WTC11 (cell line): ENCODE measurements around the gene PHYHD1. TPM values are rescaled to one million over a fixed set of nuclear protein-coding genes. Genes with fewer than 3 reads are reported as not detected.

Source experiments
- CREB1 ChIP-seq: sonication (generic); formaldehyde crosslinking; IDR thresholded peaks from 2 replicates; pipeline ENCODE4 v1.8.0; 2023; ENCODE audit warnings: mild to moderate bottlenecking, missing genetic modification reagents
- FOXJ3 ChIP-seq: sonication (generic); formaldehyde crosslinking; IDR thresholded peaks from 2 replicates; pipeline ENCODE4 v1.9.0; 2021; ENCODE audit warnings: missing genetic modification reagents, mild to moderate bottlenecking, borderline replicate concordance
- FOXP1 ChIP-seq: sonication (generic); formaldehyde crosslinking; IDR thresholded peaks from 2 replicates; pipeline ENCODE4 v1.8.0; 2022; ENCODE audit warnings: missing genetic modification reagents, mild to moderate bottlenecking, moderate library complexity, borderline replicate concordance
- GRHL2 ChIP-seq: fragments of 250-450 bp; sonication (Bioruptor Pico); IDR thresholded peaks from 2 replicates; pipeline ENCODE4 v1.8.0; 2022; ENCODE audit warnings: mild to moderate bottlenecking, moderate library complexity; ENCODE audit not compliant: insufficient replicate concordance, severe bottlenecking
- IRF2 ChIP-seq: sonication (generic); formaldehyde crosslinking; IDR thresholded peaks from 2 replicates; pipeline ENCODE4 v1.8.0; 2022; ENCODE audit warnings: low read depth, missing genetic modification reagents, borderline replicate concordance
- NR2C2 ChIP-seq: sonication (generic); formaldehyde crosslinking; IDR thresholded peaks from 2 replicates; pipeline ENCODE4 v1.8.0; 2022; ENCODE audit warnings: mild to moderate bottlenecking, missing genetic modification reagents
- SMAD3 ChIP-seq: sonication (generic); formaldehyde crosslinking; IDR thresholded peaks from 2 replicates; pipeline ENCODE4 v1.8.0; 2022; ENCODE audit warnings: missing genetic modification reagents, mild to moderate bottlenecking, borderline replicate concordance
- TCF7 ChIP-seq: sonication (generic); formaldehyde crosslinking; IDR thresholded peaks from 2 replicates; pipeline ENCODE4 v1.8.0; 2022; ENCODE audit warnings: mild to moderate bottlenecking, low read depth, missing genetic modification reagents, moderate library complexity
- TEAD1 ChIP-seq: sonication (generic); formaldehyde crosslinking; IDR thresholded peaks from 2 replicates; pipeline ENCODE4 v1.8.0; 2022; ENCODE audit warnings: mild to moderate bottlenecking, missing genetic modification reagents
- TP53 ChIP-seq: sonication (generic); formaldehyde crosslinking; IDR thresholded peaks from 2 replicates; pipeline ENCODE4 v1.8.1; 2023; ENCODE audit warnings: mild to moderate bottlenecking, missing genetic modification reagents
- ZNF121 ChIP-seq: sonication (generic); formaldehyde crosslinking; IDR thresholded peaks from 2 replicates; pipeline ENCODE4 v1.8.0; 2023; ENCODE audit warnings: missing genetic modification reagents
- ZNF138 ChIP-seq: sonication (generic); formaldehyde crosslinking; conservative IDR thresholded peaks from 2 replicates; pipeline ENCODE4 v1.8.1; 2022; ENCODE audit warnings: mild to moderate bottlenecking, moderate library complexity, missing genetic modification reagents
- ZNF219 ChIP-seq: sonication (generic); formaldehyde crosslinking; IDR thresholded peaks from 2 replicates; pipeline ENCODE4 v1.8.0; 2023; ENCODE audit warnings: missing genetic modification reagents, mild to moderate bottlenecking, borderline replicate concordance
- ZNF317 ChIP-seq: sonication (generic); formaldehyde crosslinking; IDR thresholded peaks from 2 replicates; pipeline ENCODE4 v1.8.1; 2023; ENCODE audit warnings: low read depth, mild to moderate bottlenecking, moderate library complexity, missing genetic modification reagents, borderline replicate concordance
- ZNF423 ChIP-seq: fragments of 250-450 bp; sonication (Bioruptor Pico); IDR thresholded peaks from 2 replicates; pipeline ENCODE4 v2.1.2; 2022; ENCODE audit warnings: mild to moderate bottlenecking, moderate library complexity
- total RNA-seq: library from RNA; stranded (reverse); gene quantifications from 3 replicates; pipeline ENCODE4 v1.2.3, GENCODE V29; 2021
- TF ChIP-seq, protein P1 (sequence below): fragments of 200-600 bp; IDR thresholded peaks from 2 replicates; pipeline ENCODE4 v1.8.0; 2022; ENCODE audit warnings: antibody characterized with exemption
- TF ChIP-seq, protein P2 (sequence below): fragments of 250-450 bp; sonication (Bioruptor Pico); IDR thresholded peaks from 2 replicates; pipeline ENCODE4 v1.9.0; 2021; ENCODE audit warnings: moderate library complexity, mild to moderate bottlenecking, inconsistent platforms, borderline replicate concordance
- TF ChIP-seq, protein P3 (sequence below): sonication (generic); formaldehyde crosslinking; IDR thresholded peaks from 2 replicates; pipeline ENCODE4 v1.8.0; 2023; ENCODE audit warnings: missing genetic modification reagents
- TF ChIP-seq, protein P4 (sequence below): sonication (generic); formaldehyde crosslinking; IDR thresholded peaks from 2 replicates; pipeline ENCODE4 v1.8.1; 2022; ENCODE audit warnings: missing genetic modification reagents, borderline replicate concordance
- TF ChIP-seq, protein P5 (sequence below): sonication (generic); formaldehyde crosslinking; conservative IDR thresholded peaks from 2 replicates; pipeline ENCODE4 v1.8.1; 2022; ENCODE audit warnings: mild to moderate bottlenecking, missing genetic modification reagents
- TF ChIP-seq, protein P6 (sequence below): sonication (generic); formaldehyde crosslinking; IDR thresholded peaks from 2 replicates; pipeline ENCODE4 v1.8.0; 2023; ENCODE audit warnings: mild to moderate bottlenecking, missing genetic modification reagents
- TF ChIP-seq, protein P7 (sequence below): sonication (generic); formaldehyde crosslinking; IDR thresholded peaks from 2 replicates; pipeline ENCODE4 v1.8.1; 2023; ENCODE audit warnings: mild to moderate bottlenecking, missing genetic modification reagents, borderline replicate concordance
- TF ChIP-seq, protein P8 (sequence below): sonication (generic); formaldehyde crosslinking; IDR thresholded peaks from 2 replicates; pipeline ENCODE4 v1.8.1; 2023; ENCODE audit warnings: mild to moderate bottlenecking, missing genetic modification reagents

The PHYHD1 gene
- total RNA-seq, 1 experiment from 2014 or later = 14.6 TPM

DNA sequence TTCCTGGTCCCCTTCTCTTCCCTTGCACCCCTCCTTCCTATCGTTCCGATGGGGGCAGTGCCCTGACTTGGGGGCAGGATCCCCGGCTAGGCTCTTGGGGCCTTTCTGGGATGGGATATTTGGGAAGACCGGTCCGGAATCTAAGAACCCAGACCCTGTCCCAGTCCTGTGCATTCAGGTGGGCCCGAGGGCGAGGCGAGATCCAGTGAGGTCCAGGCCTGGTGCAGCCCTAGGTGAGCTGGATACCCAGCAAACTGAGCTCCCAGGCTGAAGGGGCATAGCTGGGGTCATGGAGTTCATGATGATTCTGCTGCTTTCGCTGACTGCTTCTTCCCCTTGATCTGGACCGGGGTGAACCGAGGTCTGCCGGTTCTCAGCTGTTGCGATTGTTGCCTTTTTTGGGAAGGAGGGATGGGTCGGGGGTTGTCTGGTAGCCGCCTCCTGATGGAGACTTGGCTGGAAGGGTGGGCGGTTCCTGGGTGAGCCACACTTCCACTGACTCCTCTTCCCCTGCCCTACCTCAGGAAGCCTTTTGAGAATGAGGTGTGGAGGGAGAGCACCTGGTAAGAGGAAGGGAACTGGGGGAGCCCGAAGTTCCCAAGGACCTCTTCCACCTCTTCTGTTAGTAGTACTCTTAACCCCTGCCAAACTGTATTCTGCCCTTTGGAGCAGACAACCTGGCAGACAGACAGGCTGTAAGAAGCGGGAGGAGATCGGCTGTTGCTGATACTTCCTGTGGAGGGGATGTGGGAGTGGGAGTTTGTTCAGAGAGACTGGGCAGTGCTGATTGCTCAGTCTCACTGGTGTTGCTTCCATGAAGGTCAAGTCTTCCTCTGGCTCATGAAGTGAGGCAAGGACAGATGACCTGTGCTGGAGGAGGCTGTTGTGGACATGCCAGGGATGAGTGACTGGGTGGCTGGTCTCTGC is 37.8 kb upstream of the PHYHD1 start (continued):
- TF ChIP-seq ZNF423 (CRISPR knock-in tag) = no peak
- TF ChIP-seq NR2C2 (CRISPR knock-in tag) = no peak
- TF ChIP-seq, protein P1, sequence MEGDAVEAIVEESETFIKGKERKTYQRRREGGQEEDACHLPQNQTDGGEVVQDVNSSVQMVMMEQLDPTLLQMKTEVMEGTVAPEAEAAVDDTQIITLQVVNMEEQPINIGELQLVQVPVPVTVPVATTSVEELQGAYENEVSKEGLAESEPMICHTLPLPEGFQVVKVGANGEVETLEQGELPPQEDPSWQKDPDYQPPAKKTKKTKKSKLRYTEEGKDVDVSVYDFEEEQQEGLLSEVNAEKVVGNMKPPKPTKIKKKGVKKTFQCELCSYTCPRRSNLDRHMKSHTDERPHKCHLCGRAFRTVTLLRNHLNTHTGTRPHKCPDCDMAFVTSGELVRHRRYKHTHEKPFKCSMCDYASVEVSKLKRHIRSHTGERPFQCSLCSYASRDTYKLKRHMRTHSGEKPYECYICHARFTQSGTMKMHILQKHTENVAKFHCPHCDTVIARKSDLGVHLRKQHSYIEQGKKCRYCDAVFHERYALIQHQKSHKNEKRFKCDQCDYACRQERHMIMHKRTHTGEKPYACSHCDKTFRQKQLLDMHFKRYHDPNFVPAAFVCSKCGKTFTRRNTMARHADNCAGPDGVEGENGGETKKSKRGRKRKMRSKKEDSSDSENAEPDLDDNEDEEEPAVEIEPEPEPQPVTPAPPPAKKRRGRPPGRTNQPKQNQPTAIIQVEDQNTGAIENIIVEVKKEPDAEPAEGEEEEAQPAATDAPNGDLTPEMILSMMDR = no peak
- no peak for TF ChIP-seq ZNF219 (CRISPR knock-in tag)
- TF ChIP-seq GRHL2 = no peak
- no peak for TF ChIP-seq FOXJ3
- TF ChIP-seq CREB1 = no peak
- no peak for TF ChIP-seq ZNF121 (CRISPR knock-in tag)
- TF ChIP-seq, protein P2, sequence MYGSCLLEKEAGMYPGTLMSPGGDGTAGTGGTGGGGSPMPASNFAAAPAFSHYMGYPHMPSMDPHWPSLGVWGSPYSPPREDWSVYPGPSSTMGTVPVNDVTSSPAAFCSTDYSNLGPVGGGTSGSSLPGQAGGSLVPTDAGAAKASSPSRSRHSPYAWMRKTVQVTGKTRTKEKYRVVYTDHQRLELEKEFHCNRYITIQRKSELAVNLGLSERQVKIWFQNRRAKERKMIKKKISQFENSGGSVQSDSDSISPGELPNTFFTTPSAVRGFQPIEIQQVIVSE (CRISPR knock-in tag) = no peak
- no peak for TF ChIP-seq ZNF317 (CRISPR knock-in tag)
- TF ChIP-seq TCF7 (CRISPR knock-in tag) = no peak
- TF ChIP-seq, protein P3, sequence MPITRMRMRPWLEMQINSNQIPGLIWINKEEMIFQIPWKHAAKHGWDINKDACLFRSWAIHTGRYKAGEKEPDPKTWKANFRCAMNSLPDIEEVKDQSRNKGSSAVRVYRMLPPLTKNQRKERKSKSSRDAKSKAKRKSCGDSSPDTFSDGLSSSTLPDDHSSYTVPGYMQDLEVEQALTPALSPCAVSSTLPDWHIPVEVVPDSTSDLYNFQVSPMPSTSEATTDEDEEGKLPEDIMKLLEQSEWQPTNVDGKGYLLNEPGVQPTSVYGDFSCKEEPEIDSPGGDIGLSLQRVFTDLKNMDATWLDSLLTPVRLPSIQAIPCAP = 0 out of 2 replicates have a peak, but pooled peaks have one; percentile 51
- TF ChIP-seq, protein P4, sequence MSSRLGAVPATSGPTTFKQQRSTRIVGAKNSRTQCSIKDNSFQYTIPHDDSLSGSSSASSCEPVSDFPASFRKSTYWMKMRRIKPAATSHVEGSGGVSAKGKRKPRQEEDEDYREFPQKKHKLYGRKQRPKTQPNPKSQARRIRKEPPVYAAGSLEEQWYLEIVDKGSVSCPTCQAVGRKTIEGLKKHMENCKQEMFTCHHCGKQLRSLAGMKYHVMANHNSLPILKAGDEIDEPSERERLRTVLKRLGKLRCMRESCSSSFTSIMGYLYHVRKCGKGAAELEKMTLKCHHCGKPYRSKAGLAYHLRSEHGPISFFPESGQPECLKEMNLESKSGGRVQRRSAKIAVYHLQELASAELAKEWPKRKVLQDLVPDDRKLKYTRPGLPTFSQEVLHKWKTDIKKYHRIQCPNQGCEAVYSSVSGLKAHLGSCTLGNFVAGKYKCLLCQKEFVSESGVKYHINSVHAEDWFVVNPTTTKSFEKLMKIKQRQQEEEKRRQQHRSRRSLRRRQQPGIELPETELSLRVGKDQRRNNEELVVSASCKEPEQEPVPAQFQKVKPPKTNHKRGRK (CRISPR knock-in tag) = no peak
- TF ChIP-seq, protein P5, sequence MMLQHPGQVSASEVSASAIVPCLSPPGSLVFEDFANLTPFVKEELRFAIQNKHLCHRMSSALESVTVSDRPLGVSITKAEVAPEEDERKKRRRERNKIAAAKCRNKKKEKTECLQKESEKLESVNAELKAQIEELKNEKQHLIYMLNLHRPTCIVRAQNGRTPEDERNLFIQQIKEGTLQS = no peak
- 0 out of 2 replicates have a peak, but pooled peaks have one; percentile 20 for TF ChIP-seq FOXP1 (CRISPR knock-in tag)
- TF ChIP-seq, protein P6, sequence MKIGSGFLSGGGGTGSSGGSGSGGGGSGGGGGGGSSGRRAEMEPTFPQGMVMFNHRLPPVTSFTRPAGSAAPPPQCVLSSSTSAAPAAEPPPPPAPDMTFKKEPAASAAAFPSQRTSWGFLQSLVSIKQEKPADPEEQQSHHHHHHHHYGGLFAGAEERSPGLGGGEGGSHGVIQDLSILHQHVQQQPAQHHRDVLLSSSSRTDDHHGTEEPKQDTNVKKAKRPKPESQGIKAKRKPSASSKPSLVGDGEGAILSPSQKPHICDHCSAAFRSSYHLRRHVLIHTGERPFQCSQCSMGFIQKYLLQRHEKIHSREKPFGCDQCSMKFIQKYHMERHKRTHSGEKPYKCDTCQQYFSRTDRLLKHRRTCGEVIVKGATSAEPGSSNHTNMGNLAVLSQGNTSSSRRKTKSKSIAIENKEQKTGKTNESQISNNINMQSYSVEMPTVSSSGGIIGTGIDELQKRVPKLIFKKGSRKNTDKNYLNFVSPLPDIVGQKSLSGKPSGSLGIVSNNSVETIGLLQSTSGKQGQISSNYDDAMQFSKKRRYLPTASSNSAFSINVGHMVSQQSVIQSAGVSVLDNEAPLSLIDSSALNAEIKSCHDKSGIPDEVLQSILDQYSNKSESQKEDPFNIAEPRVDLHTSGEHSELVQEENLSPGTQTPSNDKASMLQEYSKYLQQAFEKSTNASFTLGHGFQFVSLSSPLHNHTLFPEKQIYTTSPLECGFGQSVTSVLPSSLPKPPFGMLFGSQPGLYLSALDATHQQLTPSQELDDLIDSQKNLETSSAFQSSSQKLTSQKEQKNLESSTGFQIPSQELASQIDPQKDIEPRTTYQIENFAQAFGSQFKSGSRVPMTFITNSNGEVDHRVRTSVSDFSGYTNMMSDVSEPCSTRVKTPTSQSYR (CRISPR knock-in tag) = no peak
- TF ChIP-seq TEAD1 (CRISPR knock-in tag) = no peak
- TF ChIP-seq, protein P7, sequence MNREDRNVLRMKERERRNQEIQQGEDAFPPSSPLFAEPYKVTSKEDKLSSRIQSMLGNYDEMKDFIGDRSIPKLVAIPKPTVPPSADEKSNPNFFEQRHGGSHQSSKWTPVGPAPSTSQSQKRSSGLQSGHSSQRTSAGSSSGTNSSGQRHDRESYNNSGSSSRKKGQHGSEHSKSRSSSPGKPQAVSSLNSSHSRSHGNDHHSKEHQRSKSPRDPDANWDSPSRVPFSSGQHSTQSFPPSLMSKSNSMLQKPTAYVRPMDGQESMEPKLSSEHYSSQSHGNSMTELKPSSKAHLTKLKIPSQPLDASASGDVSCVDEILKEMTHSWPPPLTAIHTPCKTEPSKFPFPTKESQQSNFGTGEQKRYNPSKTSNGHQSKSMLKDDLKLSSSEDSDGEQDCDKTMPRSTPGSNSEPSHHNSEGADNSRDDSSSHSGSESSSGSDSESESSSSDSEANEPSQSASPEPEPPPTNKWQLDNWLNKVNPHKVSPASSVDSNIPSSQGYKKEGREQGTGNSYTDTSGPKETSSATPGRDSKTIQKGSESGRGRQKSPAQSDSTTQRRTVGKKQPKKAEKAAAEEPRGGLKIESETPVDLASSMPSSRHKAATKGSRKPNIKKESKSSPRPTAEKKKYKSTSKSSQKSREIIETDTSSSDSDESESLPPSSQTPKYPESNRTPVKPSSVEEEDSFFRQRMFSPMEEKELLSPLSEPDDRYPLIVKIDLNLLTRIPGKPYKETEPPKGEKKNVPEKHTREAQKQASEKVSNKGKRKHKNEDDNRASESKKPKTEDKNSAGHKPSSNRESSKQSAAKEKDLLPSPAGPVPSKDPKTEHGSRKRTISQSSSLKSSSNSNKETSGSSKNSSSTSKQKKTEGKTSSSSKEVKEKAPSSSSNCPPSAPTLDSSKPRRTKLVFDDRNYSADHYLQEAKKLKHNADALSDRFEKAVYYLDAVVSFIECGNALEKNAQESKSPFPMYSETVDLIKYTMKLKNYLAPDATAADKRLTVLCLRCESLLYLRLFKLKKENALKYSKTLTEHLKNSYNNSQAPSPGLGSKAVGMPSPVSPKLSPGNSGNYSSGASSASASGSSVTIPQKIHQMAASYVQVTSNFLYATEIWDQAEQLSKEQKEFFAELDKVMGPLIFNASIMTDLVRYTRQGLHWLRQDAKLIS (CRISPR knock-in tag) = no peak
- TF ChIP-seq, protein P8, sequence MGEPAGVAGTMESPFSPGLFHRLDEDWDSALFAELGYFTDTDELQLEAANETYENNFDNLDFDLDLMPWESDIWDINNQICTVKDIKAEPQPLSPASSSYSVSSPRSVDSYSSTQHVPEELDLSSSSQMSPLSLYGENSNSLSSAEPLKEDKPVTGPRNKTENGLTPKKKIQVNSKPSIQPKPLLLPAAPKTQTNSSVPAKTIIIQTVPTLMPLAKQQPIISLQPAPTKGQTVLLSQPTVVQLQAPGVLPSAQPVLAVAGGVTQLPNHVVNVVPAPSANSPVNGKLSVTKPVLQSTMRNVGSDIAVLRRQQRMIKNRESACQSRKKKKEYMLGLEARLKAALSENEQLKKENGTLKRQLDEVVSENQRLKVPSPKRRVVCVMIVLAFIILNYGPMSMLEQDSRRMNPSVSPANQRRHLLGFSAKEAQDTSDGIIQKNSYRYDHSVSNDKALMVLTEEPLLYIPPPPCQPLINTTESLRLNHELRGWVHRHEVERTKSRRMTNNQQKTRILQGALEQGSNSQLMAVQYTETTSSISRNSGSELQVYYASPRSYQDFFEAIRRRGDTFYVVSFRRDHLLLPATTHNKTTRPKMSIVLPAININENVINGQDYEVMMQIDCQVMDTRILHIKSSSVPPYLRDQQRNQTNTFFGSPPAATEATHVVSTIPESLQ (CRISPR knock-in tag) = no peak
- TF ChIP-seq TP53 = no peak
- no peak for TF ChIP-seq SMAD3 (CRISPR knock-in tag)
- TF ChIP-seq ZNF138 (CRISPR knock-in tag) = no peak
- TF ChIP-seq IRF2 = no peak
